ENCODE data around the gene KCNA4.
A peak's percentile ranks its signal among the peaks of the same experiment; 100 is the strongest.
"Not testable (repeated sequence)": the region's sequence is repeated elsewhere in the genome, so short reads cannot be mapped to it uniquely, and the experiment has no call there.

Gene KCNA4

GRCh38 chr11:29996016-29996415 is 20.8 kb downstream of the KCNA4 start:
- DNase-seq (ENCODE audit: low spot score), result no peak

- DNase-seq (ENCODE audit: low spot score), result peak; percentile 58
These were observed 27.5 kb downstream of the KCNA4 start for GRCh38 chr11:29989174-29989970.

GRCh38 chr11:29985248-29985647 is 31.6 kb downstream of the KCNA4 start:
- DNase-seq (ENCODE audit: low spot score), result no peak

GRCh38 chr11:29984544-29984943 is 32.3 kb downstream of the KCNA4 start:
- no peak for DNase-seq (ENCODE audit: low spot score)

GRCh38 chr11:29978549-29978948 is 38.3 kb downstream of the KCNA4 start:
- no peak for DNase-seq (ENCODE audit: low spot score)

GRCh38 chr11:29975580-29975979 is 41.2 kb downstream of the KCNA4 start:
- not testable (repeated sequence) for DNase-seq (ENCODE audit: low spot score)

GRCh38 chr11:29963796-29964195 is 53.0 kb downstream of the KCNA4 start:
- DNase-seq (ENCODE audit: low spot score), result peak; percentile 95

GRCh38 chr11:29963036-29963435 is 53.8 kb downstream of the KCNA4 start:
- DNase-seq (ENCODE audit: low spot score), result no peak

GRCh38 chr11:29962243-29962642 is 54.6 kb downstream of the KCNA4 start:
- DNase-seq (ENCODE audit: low spot score), result no peak

All from COLO829 (cell line).